ENCODE measurements around the gene INTU. TPM values are rescaled to one million over a fixed set of nuclear protein-coding genes. Genes with fewer than 3 reads are reported as not detected.

The INTU gene
- total RNA-seq, result 3.4 and 6.5 TPM in 2 replicates

DNA sequence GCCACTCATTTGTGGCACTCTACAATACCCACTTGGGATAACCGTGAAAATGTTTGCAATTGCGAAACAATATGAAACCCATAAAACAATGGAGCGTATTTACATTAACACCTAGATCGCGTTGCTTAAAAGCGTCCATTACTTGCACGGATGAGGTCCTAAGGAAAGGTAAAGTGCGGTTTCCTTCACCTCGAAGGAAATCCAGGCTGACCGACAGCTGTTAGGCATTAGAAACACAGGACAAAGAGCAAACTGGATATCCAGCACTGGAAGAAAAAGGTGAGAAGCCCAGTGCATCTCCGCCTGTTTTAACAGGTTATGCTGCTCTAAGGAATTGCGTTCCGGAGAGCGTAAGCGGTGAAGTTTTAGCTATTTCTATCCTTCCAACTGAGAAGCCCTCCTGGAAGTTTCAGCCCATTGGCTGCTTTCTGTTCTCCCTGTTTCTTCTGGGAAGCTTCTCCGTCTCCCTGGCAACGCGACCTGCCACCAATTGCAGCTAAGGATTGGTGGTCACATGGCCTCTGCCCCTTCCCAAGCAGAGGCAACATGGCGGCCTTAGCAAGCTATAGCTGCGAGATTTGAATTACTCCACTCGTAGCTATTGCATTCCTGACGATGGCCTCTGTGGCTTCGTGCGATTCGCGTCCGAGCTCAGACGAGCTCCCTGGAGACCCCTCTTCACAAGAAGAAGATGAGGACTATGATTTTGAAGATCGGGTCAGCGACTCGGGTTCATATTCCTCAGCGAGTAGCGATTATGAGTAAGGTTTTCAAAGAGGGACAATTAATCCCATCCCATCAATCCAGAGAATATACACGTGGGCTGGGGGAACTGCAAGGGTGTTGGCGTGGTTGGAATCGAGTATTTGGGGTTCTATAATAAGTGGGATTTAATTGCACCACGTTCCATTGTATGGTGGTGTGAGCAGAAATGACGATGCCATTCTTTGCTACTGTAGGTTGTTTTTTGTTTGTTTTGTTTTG is at the start of gene INTU:
TSS of gene INTU (plus strand) at position 538 of the 984 bp plus-strand sequence. CDS start at position 616, 78 bp downstream.

DNA sequence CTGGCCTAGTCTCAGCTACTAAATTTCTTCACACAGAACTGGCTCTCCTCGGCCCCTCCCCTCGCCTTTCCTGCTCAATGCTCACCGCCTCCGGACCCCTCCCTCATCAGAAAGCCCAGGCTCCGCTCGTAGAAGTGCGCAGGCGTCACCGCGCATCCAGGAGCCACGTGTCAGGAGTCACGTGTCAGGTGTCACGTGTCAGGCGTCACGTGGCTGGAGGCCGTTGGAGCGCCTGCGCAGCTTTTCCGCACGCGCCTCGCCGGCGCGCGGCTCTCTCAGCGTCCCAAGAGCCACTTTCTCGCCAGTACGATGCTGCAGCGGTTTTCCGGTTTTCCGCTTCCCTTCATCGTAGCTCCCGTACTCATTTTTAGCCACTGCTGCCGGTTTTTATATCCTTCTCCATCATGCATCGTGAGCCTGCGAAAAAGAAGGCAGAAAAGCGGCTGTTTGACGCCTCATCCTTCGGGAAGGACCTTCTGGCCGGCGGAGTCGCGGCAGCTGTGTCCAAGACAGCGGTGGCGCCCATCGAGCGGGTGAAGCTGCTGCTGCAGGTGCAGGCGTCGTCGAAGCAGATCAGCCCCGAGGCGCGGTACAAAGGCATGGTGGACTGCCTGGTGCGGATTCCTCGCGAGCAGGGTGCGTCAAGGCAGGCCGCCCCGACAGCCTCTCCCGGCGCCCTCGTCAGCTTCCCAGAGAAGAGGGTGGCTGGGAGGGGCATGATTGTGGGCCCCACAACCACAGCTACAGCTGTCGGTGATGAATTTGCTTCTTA is 97.6 kb downstream of the INTU start, which contains the start of gene SLC25A31:
TSS of gene SLC25A31 (plus strand) at position 259 of the 772 bp plus-strand sequence. CDS start at position 405, 146 bp downstream.

Other genes with a start within 250 kb of the INTU start
- gene SLC25A31, start 97.4 kb downstream of the INTU start, total RNA-seq, result under 0.01 TPM in 1 of 2 replicates, not detected in the other
- gene HSPA4L, start 149.4 kb downstream of the INTU start, total RNA-seq, result 19.8 and 32.0 TPM in 2 replicates
- gene PLK4, start 247.9 kb downstream of the INTU start, total RNA-seq, result 2.4 and 6.6 TPM in 2 replicates

Measured in tracheal epithelial cell (primary cell).